H1 (cell line): ENCODE results near the gene BLOC1S4. TPM values are rescaled to one million over a fixed set of nuclear protein-coding genes. Genes with fewer than 3 reads are reported as not detected.

ENCODE experiments used
- ASH2L ChIP-seq: fragments of 200-600, 300-600 bp; sonication (generic); IDR thresholded peaks from one replicate; pipeline ENCODE4 v1.7.1; 2017; ENCODE audit warnings: low read length
- BRCA1 ChIP-seq: IDR thresholded peaks from 2 replicates; pipeline ENCODE4 v1.6.1; 2012; ENCODE audit warnings: low read depth, low read length, improper control_type of control experiment
- CBX8 ChIP-seq: fragments of 300-800, 300-1000 bp; sonication (generic); IDR thresholded peaks from 2 replicates; pipeline ENCODE4 v1.7.1; 2016; ENCODE audit warnings: low read depth, low read length, borderline replicate concordance
- CTBP2 ChIP-seq: IDR thresholded peaks from 2 replicates; pipeline ENCODE4 v1.7.0; 2011; ENCODE audit warnings: borderline replicate concordance, mild to moderate bottlenecking, moderate library complexity, mixed read lengths, low read length; ENCODE audit not compliant: insufficient read depth, insufficient read length
- E2F6 ChIP-seq: IDR thresholded peaks from 2 replicates; pipeline ENCODE4 v1.6.1; 2012; ENCODE audit warnings: inconsistent platforms
- EZH2 ChIP-seq: fragments of 200-600 bp; sonication (generic); IDR thresholded peaks from 2 replicates; pipeline ENCODE4 v1.7.1; 2012; ENCODE audit warnings: low read depth, mild to moderate bottlenecking, moderate library complexity, low read length, inconsistent platforms; ENCODE audit not compliant: severe bottlenecking
- GTF2F1 ChIP-seq: IDR thresholded peaks from 2 replicates; pipeline ENCODE4 v1.6.1; 2012; ENCODE audit warnings: low read depth, low read length, improper control_type of control experiment, borderline replicate concordance
- JUN ChIP-seq: IDR thresholded peaks from 2 replicates; pipeline ENCODE4 v1.6.1; 2011; ENCODE audit warnings: low read depth, mild to moderate bottlenecking, improper control_type of control experiment, low read length
- KDM1A ChIP-seq: fragments of 200-600, 300-600 bp; sonication (generic); IDR thresholded peaks from 2 replicates; pipeline ENCODE4 v1.7.1; 2016; ENCODE audit warnings: mild to moderate bottlenecking, low read length, borderline replicate concordance
- KDM4A ChIP-seq: IDR thresholded peaks from one replicate; pipeline ENCODE4 v1.7.1; 2012; ENCODE audit warnings: low read depth, mild to moderate bottlenecking, moderate library complexity, low read length, inconsistent platforms; ENCODE audit not compliant: severe bottlenecking
- KDM5A ChIP-seq: fragments of 200-600 bp; IDR thresholded peaks from 2 replicates; pipeline ENCODE4 v1.7.1; 2012; ENCODE audit warnings: mild to moderate bottlenecking, low read length, inconsistent platforms, mixed read lengths
- NANOG ChIP-seq: IDR thresholded peaks from 2 replicates; pipeline ENCODE4 v1.6.1; 2011; ENCODE audit warnings: low read length, low read depth, mild to moderate bottlenecking, inconsistent platforms; ENCODE audit not compliant: insufficient read depth, poor library complexity, severe bottlenecking
- NRF1 ChIP-seq: IDR thresholded peaks from 2 replicates; pipeline ENCODE4 v1.6.1; 2011; ENCODE audit warnings: mild to moderate bottlenecking, low read depth, low read length, improper control_type of control experiment
- POLR2A ChIP-seq, 2 experiments: IDR thresholded peaks; 1 replicate in 1 of 2; 2 replicates in 1 of 2; pipeline ENCODE4 v1.6.1; 2011; ENCODE audit warnings: low read depth in 2 of 2, low read length in 2 of 2, mild to moderate bottlenecking in 2 of 2; ENCODE audit errors: control extremely low read depth in 1 of 2
- RBBP5 ChIP-seq: IDR thresholded peaks from 2 replicates; pipeline ENCODE4 v1.7.1; 2012; ENCODE audit warnings: low read depth, mild to moderate bottlenecking, inconsistent platforms, low read length, moderate library complexity, borderline replicate concordance
- RXRA ChIP-seq: IDR thresholded peaks from 2 replicates; pipeline ENCODE4 v1.6.1; 2011; ENCODE audit warnings: low read depth, mild to moderate bottlenecking, low read length, moderate library complexity; ENCODE audit not compliant: insufficient read depth
- SAP30 ChIP-seq: fragments of 300-600 bp; sonication (generic); IDR thresholded peaks from 2 replicates; pipeline ENCODE4 v1.7.1; 2012; ENCODE audit warnings: low read length, moderate library complexity, mild to moderate bottlenecking, inconsistent platforms; ENCODE audit not compliant: insufficient read depth, insufficient replicate concordance
- SUZ12 ChIP-seq: fragments of 200-600 bp; sonication (generic); IDR thresholded peaks from 2 replicates; pipeline ENCODE4 v1.6.1; 2012; ENCODE audit warnings: mild to moderate bottlenecking, inconsistent platforms, low read length, moderate library complexity, mixed read lengths
- TAF7 ChIP-seq: optimal IDR thresholded peaks from 2 replicates; pipeline ENCODE3; 2011; ENCODE audit warnings: low read depth, mild to moderate bottlenecking, inconsistent platforms, low read length, moderate library complexity, borderline replicate concordance
- polyA plus RNA-seq, 7 experiments: library from polyadenylated mRNA; depleted of rRNA in 3 of 7; stranded (reverse) in 5 of 7; unstranded in 2 of 7; fragments of >200 nt in 5 of 7; fragments of 200-250 nt in 2 of 7; gene quantifications; 1 replicate in 5 of 7; 2 replicates in 1 of 7; 4 replicates in 1 of 7; pipeline versions ENCODE4 v1.2.1 to v1.2.3, GENCODE V29; 2011 to 2013; ENCODE audit warnings: missing spikeins in 2 of 7, mixed read lengths in 2 of 7
- total RNA-seq: library from RNA; stranded (reverse); fragmentation: NEBNext Ultra II Directional; extraction: Animal tissue kit (Norgen Biotek cat#: 25700); gene quantifications from 2 replicates; pipeline ENCODE4 v1.2.1, GENCODE V29; 2021
- TF ChIP-seq, protein P1 (sequence below): IDR thresholded peaks from 2 replicates; pipeline ENCODE4 v1.6.1; 2012; ENCODE audit warnings: low read length, inconsistent platforms

BLOC1S4 gene
- total and polyA plus RNA-seq, 2 of the 8 experiments (the other 6 are each of a cell fraction or from before 2014, with no cell fraction given): 19.1 to 27.8 TPM

DNA sequence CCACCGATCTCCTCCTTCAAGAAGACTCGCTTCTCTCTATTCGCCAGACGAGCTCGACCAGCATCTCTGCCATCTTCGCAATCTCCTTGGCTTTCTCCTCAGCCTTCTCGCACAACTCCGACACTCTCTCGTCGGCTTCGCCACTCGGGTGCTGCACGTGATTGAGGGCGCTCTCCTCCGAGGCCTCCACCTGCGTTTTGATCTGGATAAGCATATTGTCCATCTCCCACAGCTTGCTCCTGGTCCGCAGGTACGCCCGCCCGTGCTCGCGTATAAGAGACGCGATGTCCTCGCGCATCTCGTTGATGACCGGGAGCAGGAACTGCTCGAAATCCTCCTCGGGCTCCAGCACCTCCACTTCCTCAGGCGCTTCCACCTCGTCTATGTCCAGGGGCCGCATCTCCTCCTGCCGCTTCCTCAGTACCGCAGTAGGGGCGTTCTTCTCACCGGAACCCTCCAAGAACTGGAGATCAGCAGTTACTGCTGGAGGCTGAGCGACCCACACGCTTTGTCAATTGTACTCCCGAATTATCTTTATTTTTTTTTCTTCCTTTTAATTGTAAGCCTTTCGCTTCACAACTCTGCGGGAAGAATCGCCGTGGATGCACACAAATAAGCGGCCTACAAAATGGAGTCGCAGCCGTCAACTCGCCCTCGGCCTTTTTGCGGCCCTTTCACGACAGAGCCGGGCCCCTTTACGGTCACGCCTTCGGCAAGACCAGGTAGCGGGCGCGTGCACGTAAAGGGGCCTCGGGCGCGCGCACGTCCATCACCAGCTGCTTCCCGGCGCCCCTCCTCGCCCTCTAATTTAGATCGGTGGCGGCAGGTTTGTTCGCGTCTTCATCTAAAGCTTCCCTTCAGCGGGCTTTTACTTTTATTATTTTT lies 6.5 kb upstream of the BLOC1S4 start, which contains the start of gene MRFAP1L1 (continued):
- TF ChIP-seq, protein P1, sequence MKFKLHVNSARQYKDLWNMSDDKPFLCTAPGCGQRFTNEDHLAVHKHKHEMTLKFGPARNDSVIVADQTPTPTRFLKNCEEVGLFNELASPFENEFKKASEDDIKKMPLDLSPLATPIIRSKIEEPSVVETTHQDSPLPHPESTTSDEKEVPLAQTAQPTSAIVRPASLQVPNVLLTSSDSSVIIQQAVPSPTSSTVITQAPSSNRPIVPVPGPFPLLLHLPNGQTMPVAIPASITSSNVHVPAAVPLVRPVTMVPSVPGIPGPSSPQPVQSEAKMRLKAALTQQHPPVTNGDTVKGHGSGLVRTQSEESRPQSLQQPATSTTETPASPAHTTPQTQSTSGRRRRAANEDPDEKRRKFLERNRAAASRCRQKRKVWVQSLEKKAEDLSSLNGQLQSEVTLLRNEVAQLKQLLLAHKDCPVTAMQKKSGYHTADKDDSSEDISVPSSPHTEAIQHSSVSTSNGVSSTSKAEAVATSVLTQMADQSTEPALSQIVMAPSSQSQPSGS: no peak
- TF ChIP-seq SAP30 (peak; percentile 34), KDM5A (0 out of 2 replicates have a peak, but pooled peaks have one; percentile 50), KDM4A (peak; percentile 77), TAF7 (peak; percentile 72), CTBP2 (no peak), KDM1A (no peak), POLR2A (IDR thresholded peaks at IDR 0.05; ENCODE audit: control extremely low read depth in 1 of 2, low read depth in 2 of 2, low read length in 2 of 2) (peak in 1 of 2 experiments; percentile 79; a peak in 2 of 3 replicates), BRCA1 (no peak), ASH2L (peak; percentile 78), E2F6 (peak; percentile 74), CBX8 (no peak), NRF1 (no peak), RBBP5 (peak; percentile 90; the same call in 1 of the 2 replicates), NANOG (no peak), SUZ12 (no peak), EZH2 (no peak), GTF2F1 (no peak), JUN (no peak), RXRA (no peak)
